ENCODE results near the gene SLC25A25.
"Not testable (repeated sequence)": the region's sequence is repeated elsewhere in the genome, so short reads cannot be mapped to it uniquely, and the experiment has no call there.

SLC25A25 gene

DNA sequence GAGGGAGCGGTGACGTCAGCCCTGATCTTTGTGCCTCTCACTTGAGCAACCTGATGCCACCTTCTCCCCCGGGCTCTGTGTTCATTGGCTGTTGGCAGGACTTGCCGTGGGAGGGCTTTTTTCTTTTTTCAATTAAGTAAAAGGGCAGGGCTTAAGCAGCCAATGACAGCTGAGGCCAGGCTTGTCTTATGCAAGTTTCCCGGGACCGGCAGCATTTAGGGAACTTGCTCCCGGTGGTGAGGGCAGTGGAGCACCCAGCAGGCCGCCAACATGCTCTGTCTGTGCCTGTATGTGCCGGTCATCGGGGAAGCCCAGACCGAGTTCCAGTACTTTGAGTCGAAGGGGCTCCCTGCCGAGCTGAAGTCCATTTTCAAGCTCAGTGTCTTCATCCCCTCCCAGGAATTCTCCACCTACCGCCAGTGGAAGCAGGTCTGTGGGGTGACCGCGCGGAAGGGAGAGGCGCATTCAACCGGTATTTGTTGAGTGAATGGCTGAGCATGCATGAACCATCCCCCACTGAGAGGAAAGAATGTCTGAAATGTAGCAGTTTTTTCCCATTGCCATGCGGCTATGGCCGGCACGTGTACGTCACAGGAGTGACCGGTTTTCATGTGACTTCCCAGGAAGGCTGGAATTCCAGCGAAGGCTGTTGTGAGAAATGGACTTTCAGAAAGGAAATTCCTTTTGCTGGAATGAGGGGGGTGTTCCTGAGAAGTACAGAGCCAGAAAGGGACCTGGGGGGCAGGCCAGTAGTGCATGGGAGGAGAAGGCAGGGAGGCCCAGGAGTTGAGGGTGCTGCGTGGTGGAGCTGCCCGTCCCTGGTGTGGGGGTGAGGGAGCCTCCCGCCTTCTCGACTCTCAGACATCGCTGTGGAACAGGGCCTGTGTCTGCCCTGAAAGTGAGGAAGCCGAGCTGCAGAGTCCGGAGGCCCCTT lies 30.5 kb downstream of the SLC25A25 start:
- DNase-seq: peak; percentile 91

DNA sequence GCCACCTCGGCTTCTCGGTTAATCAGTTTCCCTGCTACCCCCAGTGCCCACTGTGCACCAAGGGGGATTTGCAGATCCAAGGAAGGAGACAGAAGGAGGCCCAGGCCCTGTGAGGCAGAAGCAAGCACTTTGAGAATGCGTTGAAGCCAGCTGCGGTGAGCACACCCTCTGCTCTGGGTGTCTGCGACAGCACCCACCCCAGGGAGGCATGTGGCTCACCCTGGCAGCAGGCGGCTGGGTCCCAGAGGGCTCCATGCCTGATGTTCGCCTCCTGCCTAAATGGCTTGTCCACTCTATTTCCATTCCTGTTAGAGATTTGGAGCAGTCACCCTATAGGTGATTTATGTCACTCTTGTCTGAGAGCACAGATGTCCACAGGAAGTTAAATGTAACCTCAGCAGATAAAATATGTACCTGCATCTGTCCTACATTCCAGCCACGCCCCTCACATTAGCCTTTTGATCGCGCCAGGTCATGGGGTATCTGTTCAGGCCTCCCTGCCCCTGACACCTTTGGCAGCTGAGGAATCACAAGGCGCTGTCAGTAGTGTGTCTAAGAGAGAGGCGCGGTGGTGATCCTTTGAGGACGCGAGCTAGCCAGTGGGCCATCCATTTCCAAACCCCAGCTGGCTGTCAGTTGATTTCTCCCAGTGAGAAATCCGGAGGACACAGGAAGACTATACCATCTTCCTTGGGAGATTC lies 31.3 kb downstream of the SLC25A25 start:
- no peak for DNase-seq

DNA sequence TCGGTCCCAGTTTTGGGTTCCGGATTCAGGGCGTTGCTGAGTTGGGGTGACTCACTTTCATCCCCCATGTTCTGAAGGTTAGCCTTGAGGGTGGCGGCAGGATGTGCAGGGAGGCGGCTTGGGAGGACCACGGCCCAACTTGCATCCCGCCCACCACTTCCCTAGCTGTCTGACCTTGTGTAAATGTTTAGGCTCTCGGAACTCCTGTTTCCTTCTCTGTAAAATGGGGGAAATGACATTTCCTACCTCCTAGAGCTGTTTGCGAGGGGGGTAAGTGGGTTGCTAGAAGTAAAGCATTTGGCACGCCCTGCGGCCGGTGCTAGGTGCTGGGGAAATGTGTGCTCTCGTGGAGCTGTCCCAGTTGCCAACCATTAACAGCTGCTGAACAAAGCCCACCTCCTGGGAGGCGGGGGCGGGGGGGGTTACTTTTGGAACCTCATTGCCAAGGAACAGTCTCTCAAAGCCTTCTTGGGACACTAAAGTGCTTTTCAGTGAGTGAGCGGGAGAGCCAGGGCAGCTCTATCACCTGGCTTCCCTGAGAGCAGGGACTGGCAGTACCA lies 32.0 kb downstream of the SLC25A25 start:
- DNase-seq: no peak

DNA sequence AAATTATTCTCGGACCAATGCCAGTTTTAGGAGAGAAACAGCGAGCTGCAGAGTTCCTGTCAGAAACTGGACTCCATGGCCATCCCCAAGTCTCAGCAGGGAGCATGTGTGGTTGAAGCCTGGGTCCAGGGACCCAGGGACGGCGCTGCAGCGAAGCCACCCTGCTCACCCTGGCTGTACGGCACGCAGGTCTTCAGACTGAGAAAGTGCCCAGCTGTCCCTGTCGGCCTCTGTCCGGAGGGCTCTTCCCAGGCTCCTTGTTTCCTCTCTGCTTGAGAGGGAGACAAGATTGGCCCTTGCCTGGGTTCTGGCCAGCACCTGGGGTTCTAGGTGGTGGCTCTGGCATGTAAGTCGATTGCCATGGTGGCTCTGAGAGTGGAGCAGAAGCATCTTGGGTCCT lies 32.5 kb downstream of the SLC25A25 start:
- no peak for DNase-seq

DNA sequence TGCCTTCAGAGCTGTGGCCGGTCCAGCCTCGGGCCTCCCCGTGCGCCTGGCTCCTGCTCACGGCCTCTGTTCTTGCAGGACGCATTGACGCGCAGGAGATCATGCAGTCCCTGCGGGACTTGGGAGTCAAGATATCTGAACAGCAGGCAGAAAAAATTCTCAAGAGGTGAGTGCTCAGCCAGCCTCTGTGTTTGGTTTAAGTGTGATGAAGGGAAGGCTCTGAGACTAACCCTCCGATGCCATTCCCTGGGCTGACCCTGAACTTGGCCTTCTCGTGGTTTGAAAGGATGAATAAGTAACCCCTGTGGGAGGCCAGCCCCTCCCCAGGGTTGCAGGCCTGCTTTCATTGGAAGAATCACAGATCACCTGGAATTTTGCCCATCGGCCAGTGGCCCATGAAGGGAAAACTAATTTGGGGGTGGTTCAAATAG lies 33.2 kb downstream of the SLC25A25 start:
- DNase-seq: no peak

DNA sequence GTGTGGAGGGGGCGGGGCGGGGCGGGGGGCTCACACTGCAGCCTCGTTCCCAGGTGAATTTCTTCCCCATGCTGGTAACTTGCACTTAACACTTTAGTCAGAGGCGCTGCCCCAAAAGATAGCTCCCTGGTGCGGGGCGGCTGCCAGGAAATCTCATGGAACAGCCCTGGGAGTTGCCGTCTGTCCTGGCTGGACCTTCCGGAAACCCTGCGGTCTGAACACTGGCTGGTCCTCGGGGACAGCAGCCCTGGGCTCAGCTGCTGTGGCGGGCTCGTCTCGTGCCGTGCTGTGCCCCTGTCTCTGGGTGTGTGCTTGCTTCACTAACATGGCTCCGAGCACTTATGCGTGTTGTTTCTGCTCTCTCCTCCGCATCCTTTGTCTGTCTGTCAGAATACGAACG lies 33.7 kb downstream of the SLC25A25 start:
- no peak for DNase-seq

DNA sequence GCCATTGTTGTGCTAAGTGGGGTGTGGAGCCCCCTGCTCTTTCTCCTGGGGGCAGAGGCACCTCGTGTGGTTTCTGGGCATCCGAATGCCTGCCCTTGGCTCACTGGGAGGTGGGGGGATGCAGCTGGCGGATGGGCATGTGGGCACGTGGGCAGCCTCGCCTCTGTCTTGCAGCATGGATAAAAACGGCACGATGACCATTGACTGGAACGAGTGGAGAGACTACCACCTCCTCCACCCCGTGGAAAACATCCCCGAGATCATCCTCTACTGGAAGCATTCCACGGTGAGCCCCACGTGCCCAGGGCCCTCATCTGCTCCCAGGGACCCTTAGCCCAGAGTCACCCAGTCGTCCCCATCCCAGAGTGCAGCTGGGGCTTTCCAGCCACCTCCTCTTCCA lies 34.2 kb downstream of the SLC25A25 start:
- DNase-seq: no peak

DNA sequence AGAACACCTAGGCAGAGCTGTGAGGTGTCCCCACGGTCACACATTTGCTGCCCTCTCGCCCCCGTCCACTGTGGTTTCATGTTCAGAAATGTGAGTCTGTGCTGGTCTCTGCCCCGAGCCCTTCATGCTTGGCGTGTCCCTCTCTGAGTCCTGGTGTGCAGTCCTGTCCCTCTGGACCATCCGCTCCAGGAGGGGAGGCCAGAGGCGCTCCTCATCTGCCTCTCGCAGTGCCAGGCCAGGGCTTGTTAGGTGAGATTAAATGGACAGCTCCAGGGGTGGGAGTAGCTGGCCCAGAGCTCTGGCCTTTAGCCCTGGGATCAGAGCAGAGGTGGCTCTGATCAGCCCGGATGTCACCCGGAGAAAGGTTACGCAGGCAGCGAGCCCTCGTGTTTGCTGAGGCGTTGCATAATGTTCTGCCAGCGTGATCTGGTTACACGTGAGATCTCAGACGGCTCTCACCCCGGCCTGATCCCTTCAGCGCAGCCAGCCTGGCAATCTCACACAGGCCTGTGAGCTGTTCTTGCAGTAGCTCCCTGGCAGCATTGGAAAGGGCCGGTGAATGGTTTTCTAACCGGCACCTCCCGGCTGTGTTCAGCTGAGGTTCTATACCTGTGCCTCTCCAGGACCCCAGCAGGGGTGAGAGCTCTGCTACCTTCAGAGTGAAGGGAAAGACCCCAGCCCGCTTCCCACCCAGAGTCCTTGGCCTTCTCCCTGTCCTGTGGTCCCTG lies 35.0 kb downstream of the SLC25A25 start:
- no peak for DNase-seq

DNA sequence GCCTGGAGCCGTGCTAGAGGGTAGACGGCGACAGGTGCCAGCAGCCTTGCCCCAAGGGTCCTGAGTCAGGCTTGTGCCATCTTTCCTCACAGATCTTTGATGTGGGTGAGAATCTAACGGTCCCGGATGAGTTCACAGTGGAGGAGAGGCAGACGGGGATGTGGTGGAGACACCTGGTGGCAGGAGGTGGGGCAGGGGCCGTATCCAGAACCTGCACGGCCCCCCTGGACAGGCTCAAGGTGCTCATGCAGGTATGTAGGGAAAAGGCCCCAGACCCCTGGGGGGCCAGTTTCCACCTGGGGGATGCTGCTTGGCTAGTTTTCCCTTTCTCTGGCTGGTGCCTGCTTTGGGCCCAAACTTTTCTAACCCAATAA lies 35.5 kb downstream of the SLC25A25 start:
- no peak for DNase-seq

DNA sequence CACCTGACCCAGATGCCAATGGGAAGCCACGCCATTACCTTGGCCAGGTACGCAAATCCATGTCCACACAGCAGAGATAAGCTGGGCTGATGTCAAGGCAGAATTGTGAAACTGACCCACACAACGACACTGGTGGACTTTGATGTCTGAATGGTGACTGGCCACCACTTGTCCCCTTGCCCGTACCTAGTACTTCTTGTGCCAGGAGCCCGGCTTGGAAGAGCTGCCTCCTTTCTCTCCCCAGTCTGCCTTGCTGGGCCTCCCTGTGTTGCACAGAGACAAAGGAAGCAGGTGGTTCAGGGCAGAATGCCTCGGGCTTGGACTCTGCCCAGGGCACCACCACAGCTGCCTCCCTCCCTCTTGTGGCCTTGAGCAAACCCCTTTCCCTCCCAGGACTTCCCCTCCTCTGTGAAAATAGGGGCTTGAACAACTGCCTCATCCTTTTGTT lies 36.2 kb downstream of the SLC25A25 start:
- DNase-seq: peak; percentile 35

DNA sequence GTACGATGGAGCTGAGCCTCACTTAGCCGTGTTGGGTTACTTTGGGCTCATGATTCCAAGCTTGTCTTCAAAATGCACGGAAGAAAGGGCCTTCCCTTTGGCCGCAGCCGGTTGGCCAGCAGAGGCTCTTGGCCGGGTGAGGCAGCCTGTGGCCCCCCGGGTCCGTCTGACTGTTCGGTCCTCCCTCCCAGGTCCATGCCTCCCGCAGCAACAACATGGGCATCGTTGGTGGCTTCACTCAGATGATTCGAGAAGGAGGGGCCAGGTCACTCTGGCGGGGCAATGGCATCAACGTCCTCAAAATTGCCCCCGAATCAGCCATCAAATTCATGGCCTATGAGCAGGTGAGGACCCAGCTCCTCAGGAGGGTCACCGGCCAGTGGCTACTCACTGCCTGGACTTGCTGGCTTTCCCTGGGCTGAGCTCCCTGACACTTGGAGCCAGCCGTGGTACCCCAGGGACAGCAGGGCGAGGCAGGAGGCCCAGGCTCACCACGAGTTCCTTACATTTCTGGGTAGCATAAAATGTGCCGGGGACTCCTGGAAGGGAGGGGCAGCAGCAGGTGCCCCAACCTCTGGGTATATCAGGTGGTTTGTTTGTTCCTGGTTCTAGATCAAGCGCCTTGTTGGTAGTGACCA lies 37.6 kb downstream of the SLC25A25 start:
- DNase-seq: no peak

DNA sequence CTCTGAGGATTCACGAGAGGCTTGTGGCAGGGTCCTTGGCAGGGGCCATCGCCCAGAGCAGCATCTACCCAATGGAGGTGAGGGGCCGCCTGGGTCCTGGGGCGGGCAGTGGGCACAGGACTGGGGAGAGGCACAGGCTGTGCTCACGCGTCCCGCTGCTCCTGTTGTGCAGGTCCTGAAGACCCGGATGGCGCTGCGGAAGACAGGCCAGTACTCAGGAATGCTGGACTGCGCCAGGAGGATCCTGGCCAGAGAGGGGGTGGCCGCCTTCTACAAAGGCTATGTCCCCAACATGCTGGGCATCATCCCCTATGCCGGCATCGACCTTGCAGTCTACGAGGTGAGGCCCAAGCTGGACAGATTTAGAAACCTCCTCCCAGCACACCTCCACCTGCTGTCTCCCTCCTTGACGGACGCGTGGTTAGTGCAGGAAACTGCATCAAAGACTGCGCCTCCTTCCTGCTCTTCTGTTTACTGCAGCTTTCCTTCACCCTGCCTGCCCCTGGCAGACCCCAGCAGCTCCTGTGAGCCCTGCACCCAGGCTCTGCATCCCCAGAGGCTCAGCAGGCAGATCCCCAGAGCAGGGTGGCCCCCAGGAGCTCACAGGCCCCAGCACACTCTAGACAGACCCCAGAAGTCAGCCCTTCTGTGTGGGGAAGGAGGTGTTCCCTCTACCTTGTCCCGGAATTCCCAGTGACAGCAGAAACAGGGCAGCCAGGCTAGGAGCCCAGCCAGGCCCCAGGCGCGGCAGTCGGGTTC lies 38.3 kb downstream of the SLC25A25 start:
- DNase-seq: no peak

DNA sequence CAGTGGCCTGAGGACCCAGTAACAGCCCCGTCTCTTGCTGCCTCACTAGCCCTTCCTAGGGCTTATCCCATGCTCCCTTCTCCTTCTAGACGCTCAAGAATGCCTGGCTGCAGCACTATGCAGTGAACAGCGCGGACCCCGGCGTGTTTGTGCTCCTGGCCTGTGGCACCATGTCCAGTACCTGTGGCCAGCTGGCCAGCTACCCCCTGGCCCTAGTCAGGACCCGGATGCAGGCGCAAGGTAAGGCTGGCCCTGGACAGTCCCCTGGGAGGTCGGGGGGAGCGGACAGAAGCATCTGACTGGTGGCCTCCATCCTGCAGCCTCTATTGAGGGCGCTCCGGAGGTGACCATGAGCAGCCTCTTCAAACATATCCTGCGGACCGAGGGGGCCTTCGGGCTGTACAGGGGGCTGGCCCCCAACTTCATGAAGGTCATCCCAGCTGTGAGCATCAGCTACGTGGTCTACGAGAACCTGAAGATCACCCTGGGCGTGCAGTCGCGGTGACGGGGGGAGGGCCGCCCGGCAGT lies 39.0 kb downstream of the SLC25A25 start:
- no peak for DNase-seq

DNA sequence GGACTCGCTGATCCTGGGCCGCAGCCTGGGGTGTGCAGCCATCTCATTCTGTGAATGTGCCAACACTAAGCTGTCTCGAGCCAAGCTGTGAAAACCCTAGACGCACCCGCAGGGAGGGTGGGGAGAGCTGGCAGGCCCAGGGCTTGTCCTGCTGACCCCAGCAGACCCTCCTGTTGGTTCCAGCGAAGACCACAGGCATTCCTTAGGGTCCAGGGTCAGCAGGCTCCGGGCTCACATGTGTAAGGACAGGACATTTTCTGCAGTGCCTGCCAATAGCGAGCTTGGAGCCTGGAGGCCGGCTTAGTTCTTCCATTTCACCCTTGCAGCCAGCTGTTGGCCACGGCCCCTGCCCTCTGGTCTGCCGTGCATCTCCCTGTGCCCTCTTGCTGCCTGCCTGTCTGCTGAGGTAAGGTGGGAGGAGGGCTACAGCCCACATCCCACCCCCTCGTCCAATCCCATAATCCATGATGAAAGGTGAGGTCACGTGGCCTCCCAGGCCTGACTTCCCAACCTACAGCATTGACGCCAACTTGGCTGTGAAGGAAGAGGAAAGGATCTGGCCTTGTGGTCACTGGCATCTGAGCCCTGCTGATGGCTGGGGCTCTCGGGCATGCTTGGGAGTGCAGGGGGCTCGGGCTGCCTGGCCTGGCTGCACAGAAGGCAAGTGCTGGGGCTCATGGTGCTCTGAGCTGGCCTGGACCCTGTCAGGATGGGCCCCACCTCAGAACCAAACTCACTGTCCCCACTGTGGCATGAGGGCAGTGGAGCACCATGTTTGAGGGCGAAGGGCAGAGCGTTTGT lies 39.6 kb downstream of the SLC25A25 start:
- DNase-seq: no peak

DNA sequence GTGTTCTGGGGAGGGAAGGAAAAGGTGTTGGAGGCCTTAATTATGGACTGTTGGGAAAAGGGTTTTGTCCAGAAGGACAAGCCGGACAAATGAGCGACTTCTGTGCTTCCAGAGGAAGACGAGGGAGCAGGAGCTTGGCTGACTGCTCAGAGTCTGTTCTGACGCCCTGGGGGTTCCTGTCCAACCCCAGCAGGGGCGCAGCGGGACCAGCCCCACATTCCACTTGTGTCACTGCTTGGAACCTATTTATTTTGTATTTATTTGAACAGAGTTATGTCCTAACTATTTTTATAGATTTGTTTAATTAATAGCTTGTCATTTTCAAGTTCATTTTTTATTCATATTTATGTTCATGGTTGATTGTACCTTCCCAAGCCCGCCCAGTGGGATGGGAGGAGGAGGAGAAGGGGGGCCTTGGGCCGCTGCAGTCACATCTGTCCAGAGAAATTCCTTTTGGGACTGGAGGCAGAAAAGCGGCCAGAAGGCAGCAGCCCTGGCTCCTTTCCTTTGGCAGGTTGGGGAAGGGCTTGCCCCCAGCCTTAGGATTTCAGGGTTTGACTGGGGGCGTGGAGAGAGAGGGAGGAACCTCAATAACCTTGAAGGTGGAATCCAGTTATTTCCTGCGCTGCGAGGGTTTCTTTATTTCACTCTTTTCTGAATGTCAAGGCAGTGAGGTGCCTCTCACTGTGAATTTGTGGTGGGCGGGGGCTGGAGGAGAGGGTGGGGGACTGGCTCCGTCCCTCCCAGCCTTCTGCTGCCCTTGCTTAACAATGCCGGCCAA lies 40.4 kb downstream of the SLC25A25 start:
- no peak for DNase-seq

DNA sequence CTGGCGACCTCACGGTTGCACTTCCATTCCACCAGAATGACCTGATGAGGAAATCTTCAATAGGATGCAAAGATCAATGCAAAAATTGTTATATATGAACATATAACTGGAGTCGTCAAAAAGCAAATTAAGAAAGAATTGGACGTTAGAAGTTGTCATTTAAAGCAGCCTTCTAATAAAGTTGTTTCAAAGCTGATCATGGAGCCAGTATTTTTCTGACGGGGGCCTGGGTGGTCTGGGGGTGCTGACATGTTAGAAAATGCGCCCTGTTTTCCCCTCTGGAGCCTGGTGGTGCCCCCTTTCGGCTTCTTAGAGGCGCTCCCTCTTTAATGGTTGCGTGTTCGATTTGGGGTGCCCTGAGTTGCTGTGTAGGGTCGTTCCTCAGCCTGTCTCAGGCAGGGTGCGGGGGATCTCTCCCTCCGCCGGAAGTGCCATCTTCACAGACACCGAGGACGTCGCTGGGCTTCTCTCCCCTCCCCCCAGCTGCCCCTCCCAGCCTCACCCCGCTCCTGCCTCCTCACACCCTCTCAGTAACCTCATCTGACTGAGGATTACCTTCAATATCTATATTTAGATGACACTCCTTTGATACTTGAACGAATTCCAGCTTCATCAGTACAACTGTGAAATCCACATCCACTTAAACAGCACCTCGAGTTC lies 41.1 kb downstream of the SLC25A25 start:
- DNase-seq: no peak

DNA sequence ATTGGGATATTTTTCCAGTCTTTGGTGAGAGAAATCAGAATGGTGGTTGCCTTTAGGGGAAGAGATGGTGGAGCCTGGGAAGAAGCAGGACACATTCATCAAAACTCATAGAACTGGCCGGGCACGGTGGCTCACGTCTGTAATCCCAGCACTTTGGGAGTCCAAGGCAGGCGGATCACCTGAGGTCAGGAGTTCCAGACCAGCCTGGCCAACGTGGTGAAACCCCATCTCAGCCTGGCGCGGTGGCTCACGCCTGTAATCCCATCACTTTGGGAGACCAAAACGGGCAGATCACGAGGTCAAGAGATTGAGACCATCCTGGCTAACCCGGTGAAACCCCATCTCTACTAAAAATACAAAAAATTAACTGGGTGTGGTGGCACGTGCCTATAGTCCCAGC lies 43.7 kb downstream of the SLC25A25 start:
- DNase-seq: not testable (repeated sequence)

DNA sequence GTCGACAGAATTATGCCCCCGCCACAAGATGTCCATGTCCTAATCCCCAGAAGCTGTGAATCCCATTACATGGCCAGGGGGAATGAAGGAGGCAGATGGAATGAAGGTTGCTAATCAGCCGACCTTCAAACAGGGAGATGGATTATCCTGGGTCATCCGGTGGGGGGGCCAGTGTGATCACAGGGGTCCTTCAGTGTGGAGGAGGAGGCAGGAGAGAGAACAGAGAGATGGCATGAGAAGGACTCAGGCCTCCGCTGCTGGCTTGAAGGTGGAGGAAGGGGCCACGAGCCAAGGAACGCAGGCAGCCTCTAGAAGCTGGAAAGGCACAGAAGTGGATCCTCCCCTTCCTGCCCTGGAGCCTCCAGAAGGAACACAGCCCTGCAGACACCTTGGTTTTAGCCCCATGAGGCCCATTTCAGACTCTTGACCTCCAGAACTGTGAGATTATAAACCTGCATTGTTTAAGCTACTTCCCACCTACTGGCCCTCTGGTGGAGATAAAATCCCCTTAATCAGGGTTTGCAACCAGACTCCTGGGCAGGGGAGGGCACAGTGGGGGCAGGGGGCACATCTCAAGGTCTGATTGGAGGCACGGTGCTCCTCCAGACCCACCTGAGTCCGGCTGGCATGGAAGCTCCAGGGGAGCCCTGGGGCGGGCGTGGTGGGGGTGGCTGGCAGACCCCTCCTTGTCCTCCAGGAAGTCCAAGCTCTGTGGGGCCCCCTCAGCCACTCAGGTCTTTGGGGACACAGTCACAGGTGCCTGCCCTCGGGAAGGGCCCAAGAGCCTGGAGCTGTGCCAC lies 45.7 kb downstream of the SLC25A25 start:
- no peak for DNase-seq

Measured in GF-D8 (cell line).